CD4-positive, alpha-beta T cell treated with Interferon gamma for 1 hour (primary cell): ENCODE data around the gene KCNAB2.

Source experiments
- DNase-seq: peaks from one replicate; pipeline ENCODE4 v3.0.0-alpha.2; 2020

The KCNAB2 gene

DNA sequence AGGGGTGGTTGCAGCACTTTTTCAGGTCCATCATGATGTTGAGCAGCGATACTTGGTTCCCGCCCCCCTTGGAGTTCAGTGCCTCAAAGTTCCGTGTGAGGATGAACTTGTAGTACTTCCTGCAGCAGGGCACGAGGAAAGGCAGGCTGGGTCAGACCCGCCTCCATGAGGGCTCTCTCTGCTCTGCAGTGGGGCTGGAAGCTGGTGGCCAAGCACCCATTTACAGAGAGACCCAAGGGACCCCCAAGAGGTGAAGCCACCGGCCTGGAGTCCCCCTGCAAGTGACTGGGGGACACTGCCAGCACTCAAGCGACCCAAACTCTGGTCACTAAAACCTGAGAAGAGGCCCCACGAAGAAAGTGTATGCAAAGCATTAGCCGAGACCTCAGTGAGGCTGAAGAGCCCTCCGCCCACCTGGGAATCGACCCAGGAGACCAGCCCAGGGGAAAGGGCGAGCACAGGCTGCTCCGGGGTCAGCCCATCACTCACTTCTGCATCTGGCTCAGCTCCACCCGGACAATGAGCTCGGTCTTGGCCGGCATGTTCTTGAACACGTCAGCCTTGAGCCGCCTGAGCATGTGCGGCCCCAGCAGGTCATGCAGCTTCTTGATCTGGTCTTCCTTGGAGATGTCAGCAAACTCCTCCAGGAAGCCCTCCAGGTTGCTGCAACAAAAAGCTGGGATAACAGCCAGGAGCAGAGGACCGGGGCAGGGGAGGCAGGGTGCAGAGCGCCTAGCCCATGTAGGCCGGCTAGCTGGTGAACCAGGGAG lies 89.2 kb downstream of the KCNAB2 start:
- no peak for DNase-seq

DNA sequence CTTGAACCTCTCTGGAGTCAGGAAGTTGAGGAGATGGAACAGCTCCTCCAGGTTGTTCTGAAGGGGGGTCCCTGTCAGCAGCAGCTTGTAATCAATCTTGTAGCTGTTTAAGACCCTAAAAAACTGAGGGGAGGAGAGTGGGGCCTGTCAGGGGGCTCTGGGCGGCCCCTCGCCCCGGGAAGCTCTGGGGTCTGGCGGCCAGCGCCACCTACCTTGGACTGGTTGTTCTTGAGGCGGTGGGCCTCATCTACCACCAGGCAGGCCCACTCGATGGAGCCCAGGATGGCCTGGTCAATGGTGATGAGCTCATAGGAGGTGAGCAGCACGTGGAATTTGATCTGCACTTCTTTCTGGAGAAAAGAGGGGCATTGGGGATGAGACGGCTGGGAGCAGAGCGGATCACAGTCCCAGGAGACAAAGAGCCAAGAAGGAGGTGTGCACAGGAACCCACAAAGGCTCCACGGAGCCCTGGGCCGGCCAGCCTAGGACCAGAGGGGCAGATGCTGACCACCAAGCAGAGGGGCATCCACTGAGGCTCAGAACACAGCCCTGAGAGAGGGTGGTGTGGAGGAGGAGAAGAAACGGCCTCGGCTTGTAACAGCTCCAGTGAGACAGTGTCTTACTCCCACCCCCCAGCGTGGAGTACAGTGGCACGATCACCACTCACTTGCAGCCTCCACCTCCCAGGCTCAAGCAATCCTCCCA lies 91.0 kb downstream of the KCNAB2 start:
- no peak for DNase-seq

DNA sequence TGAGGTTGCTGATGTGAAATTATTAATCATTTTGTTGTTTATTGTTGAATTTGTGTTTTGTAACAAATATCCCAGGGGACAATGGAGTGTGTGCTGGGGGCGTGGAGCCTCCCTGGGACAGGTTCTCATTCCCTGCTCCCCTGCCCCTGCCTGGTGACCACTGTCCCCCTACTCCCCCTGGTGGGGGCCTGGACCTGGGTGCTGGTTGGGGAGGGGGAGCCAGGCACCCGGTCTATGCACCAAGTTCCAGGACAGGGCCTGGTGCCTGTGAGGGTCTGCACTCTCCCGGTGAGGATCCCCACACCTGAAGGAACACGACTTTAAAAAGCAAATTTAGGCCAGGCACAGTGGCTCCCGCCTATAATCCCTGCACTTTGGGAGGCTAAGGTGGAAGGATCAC lies 92.1 kb downstream of the KCNAB2 start:
- DNase-seq = no peak

DNA sequence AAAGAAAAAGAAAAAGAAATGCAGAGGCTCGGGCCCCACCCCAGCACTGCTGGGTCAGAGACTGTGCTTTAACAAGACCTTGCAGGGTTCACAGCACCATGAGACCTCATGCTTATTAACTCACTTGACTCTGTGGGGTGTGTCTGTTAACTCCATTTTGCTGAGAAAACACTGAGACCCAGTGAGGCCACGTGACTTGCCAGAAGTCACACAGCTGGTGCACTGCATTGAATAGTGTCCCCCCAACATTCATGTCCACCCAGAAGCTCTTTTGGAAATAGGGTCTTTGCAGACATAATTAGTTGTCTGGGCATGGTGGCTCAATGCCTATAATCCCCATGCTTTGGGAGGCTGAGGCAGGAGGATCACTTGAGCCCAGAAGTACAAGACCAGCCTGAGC lies 94.7 kb downstream of the KCNAB2 start:
- no peak for DNase-seq

DNA sequence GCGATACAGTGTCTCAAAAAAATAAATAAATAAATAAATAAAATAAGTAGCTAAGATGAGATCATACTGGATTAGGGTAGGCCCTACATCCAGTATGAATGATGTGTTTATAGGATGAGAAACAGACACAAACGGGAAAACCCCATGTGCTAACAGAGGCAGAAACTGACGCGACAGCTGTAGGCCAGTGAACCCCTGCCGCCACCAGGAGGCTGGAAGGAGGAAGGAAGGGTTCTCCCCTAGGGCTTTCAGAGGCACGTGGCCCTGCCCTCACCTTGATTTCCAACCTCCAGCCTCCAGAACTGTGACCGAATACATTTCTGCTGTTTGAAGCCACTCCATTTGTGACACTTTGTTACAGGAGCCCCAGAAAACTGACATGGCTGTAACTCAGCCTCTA lies 95.9 kb downstream of the KCNAB2 start:
- DNase-seq = no peak

DNA sequence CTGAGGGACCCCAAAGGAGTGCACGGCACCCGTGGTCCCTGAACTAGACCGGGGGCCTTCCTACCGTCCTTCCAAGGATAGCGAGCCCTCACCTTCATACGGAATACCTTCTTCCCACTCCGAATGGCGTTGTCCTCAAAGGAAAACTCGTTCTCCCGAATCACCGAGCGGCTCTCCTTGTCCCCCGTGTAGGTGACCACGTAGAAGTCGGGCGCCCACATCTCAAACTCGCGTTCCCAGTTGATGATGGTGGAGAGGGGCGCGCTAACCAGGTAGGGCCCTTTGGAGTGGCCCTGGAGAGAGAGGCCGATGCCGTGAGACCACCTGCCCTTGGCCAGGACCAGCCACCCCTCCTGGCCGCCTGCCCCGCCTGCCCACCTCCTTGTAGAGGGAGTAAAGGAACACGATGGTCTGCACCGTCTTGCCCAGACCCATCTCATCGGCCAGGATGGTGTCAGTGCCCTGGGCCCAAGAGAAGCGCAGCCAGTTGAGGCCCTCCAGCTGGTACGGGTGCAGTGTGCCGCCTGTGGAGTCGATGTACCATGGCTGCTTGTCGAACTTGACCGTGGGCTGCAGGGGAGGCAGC lies 96.4 kb downstream of the KCNAB2 start:
- DNase-seq = no peak

DNA sequence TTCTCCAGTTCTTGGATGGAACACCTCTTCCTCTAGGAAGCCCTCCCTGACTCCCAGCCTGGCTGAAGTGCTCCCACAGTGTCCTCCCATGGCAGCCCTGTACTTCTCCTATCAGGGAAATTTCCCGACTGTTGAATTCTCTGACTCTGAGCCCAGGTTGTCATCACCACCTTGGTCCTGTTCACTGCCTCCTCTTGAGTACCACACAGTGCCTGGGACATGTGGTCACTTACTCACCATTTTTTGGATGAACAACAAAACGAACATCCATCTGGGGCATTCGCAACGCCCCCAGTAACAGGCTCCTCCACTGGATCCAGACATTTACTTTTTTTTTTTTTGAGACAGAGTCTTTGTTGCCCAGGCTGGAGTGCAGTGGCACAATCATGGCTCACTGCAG lies 97.0 kb downstream of the KCNAB2 start:
- DNase-seq = no peak

DNA sequence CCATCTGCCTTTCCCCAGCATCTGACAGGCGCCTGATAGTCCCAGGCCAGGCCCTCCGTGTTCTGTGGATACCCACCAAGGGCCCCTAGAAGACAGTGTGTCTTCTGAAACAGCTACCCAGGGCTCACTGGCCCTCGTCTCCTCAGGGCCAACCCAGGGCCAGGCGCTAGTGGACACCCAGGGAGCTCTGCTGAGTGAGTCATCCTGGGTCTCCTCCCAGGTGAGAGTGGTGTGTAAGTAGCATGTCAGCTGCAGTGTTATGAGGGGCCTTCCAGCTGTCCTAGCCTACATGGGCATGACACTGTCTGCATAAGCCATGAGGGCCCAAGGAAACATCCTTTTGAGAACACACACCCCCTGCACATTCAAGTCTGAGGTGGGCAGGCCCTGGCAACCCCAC lies 97.7 kb downstream of the KCNAB2 start:
- no peak for DNase-seq

DNA sequence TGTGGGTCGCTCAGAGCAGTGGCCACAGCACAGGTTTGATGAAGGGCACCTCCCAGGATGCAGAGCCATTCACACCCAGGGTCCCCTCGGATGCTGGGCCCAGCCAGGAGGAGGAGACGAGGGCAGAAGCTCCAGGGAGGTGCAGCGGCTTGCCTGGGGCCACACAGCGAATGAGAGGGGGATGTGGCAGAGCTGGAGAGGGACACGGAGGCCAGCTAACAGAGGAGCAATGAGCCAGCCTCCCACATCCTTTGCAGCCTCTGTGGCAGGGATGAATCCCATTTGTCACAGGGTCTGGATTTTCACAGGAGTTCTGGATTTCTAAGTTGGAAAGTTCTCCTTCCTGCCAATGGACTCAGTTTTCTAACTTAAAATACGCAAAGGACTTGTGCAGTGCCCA lies 98.5 kb downstream of the KCNAB2 start:
- DNase-seq = no peak

DNA sequence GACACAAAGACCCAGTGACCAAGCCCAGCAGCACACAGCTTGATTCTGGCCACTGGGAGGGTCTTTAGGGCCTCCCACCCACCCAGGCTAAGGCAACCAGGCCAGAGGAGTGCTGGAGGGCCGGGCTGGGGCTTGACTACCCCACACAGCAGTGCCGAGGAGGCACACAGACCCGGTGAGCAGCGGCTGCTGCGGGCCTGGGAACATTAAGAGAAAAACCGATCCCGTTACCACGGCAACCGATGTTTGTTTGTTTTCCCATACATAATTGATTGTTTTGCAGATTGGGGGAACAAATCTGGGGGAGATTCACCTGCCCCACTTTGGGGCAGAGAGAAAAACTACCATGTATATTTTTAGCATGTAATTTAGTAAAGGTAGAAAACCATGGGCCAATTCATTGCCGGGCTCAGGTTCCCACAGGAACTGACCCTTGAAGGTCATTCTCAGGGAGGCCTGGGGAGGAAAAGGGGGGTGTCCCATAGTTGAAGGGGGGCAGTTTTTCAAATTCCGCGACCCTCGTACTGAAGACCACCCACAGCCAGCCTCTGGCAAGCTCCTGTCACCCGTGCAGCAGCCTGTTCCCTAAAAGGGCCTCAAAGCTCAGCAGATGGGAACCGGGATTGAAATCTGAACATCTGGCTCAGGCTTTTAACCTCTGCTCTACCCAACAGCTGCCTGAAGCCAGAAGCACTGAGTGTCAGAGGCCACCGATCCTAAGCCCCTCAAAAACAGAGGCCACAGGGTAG lies 99.1 kb downstream of the KCNAB2 start:
- DNase-seq = no peak

DNA sequence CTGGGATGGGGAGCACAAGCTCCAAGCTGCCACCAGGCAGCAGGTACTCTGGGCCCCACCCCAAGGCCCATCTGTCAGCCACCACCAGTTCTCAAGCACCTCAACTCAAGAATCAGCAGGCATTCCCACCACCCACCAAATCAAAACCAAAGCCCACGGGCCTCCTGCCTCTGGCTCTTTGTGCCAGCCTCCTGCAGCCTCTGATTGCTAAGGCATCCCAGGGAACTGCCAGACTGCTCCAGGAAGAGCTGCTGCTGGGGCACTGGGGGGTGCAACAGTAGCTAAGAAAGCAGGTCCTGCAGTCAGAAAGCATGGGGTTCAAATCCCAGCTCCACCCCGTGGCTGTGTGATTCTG lies 99.7 kb downstream of the KCNAB2 start:
- no peak for DNase-seq

DNA sequence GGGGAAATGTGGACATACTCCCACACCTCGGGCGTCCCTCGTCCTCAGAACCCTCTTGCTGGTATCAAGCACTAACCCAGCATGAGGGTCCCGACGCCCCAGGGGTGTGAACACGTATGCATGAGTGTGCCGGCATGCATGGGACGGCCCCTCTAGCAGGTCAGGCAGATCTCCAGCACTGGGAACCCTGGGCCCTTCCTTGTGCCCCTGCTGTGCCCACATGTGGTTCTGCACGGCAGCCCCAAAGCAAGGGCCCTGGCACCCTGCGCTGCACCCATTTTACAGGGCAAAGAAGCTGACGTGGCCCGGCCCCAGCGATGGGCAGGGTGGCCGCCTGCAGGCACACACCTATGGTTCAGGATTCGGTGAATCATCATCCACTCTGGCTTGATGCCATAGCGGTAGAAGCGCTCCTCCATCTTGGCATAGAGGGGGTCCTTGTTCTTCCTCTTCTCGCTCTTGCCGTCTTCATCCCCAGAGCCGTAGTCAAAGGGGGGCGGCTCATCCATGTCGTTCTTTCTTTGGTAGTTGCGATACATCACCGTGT lies 100.2 kb downstream of the KCNAB2 start:
- no peak for DNase-seq

DNA sequence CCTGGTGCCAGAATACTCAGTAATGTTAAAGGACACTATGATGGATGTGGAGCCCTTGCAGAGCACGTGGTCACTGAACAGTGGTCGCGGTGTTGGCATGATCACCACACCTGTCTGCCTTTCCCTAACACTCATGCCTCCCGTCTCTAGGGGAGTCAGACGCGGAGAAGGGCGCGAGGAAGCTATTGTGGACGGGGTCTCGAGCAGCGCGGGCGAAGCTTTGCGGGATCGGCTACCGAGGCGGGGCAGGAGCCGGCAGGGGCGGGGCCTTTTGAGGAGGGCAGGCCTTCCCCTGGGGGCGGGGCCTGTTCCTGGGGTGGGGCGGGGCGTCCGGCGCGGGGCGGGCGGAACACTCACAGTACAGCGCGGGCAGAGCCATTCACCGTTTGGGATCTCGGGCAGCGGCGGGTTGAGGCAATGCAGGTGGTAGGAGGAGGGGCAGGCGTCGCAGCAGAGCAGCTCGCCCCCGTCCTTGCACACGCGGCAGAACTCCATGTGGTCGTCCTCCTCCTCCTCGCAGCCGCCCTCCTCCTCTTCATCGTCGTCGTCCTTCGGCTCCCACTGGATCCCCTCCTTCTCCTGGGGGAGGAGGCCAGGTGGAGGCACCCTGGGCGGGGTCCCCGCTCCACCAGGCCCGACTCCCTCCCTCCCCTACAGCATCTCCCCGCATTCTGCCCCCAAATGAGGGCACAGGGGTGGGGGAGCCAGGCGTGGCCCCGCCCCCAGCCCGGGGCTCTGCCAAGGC lies 103.0 kb downstream of the KCNAB2 start:
- peak; percentile 66 for DNase-seq

DNA sequence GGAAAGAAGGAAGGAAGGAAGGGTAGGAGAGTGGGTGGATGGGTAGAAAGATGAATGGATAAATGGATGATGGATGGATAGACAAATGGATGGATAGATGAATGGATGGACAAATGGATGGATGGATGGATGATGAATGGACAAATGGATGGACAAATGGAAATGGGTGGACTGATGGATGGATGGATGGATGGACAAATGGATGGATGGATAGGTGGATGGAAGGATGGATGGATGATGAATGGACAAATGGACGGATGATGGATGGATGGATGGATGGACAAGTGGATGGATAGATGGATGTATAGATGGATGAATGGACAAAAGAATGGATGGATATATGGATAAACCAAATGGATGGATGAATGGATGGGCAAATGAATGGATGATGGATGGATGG lies 103.9 kb downstream of the KCNAB2 start:
- no peak for DNase-seq

DNA sequence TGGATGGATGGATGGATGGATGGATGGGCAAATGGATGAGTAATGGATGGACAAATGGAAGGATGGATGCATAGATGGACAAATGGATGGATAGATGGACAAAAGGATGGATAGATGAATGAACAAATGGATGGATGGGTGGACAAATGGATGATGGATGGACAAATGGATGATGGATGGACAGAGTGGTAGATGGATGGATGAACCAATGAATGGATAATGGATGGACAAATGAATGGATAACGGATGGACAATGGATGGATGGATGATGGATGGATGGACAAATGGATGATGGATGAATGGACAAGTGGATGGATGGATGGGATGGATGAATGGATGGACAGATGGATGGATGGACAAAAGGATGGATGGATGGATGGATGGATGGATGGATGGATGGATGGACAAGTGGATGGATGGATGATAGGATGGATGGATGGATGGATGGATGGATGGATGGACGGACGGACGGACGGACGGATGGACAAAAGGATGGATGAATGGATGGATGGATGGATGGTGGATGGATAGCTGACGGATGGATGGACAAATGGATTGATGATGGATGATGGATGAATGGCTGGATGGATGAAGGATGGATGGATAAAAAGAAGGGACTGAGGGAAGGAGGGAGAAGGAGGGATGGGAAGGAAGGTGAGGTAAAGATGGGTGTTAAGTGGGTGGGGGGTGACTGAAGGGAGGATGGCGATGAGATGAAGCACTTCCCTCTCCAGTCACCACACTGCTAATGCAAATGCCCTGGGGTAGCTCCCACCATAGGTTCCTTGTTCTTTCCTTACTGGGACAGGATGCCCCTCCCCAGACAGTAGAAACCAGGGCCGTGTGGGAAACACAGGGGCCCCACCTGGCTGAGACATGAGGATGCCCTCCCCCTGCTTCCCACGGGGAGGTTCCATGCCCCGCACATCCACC lies 104.6 kb downstream of the KCNAB2 start:
- no peak for DNase-seq
